GM12878 (cell line): ENCODE measurements around the gene CLK2. TPM values are rescaled to one million over a fixed set of nuclear protein-coding genes. Genes with fewer than 3 reads are reported as not detected.

Source experiments
- ATAC-seq: fragments of 200-7000 bp; cut with Tn5 transposase; 3 replicates; pipeline ENCODE4 v1.9.1; 2020; ENCODE audit warnings: mild to moderate bottlenecking, moderate library complexity
- BruUV-seq: library from RNA; stranded (reverse); fragments of 400-500 nt; replicated peaks from 2 replicates; lab custom pipeline; 2021; lab: Mats Ljungman, UMichigan
- CTCF ChIA-PET: fragments of 300-600 bp; sonication (Branson Sonifier 250); formaldehyde crosslinking; extraction: SDS; loops from one replicate; lab custom pipeline; 2021; ENCODE audit warnings: inconsistent platforms; lab: Yijun Ruan, JAX
- POLR2A ChIA-PET: fragments of 350-600 bp; formaldehyde crosslinking; extraction: SDS; loops from one replicate; lab custom pipeline; 2021; ENCODE audit warnings: inconsistent platforms; lab: Charles Lee
- RAD21 ChIA-PET: fragments of 300-600 bp; sonication (Branson Sonifier 250); formaldehyde crosslinking; loops from one replicate; lab custom pipeline; 2023; ENCODE audit warnings: antibody characterized with exemption; ENCODE audit not compliant: unreplicated experiment; lab: Charles Lee
- SMC1A ChIA-PET: fragments of 300-600 bp; sonication (Branson Sonifier 250); formaldehyde crosslinking; loops from one replicate; lab custom pipeline; 2023; ENCODE audit not compliant: unreplicated experiment, uncharacterized antibody; lab: Charles Lee
- DNase-seq: peaks from one replicate; pipeline ENCODE4 v3.0.0-alpha.2; 2011; ENCODE audit warnings: low read depth, low spot score
- FAIRE-seq: peaks from 3 replicates; lab custom pipeline; 2011; peaks lifted over from hg19 to GRCh38; lab: Jason Lieb, UNC
- H2AFZ ChIP-seq: 2 replicates; pipeline ENCODE4 v1.6.0; 2011; ENCODE audit warnings: low read depth, low read length, control low read depth; ENCODE audit not compliant: control insufficient read depth
- H3K27ac ChIP-seq: 2 replicates; pipeline ENCODE4 v1.5.1; 2011; ENCODE audit warnings: control low read depth; ENCODE audit not compliant: control insufficient read depth, insufficient read depth
- H3K27me3 ChIP-seq, 2 experiments: replicated peaks in 1 of 2; 2 replicates each; pipeline versions ENCODE4 v1.6.0 to v1.6.1; 2011; ENCODE audit warnings: low read length in 1 of 2; ENCODE audit not compliant: control insufficient read depth in 2 of 2, insufficient read depth in 2 of 2
- H3K36me3 ChIP-seq, 2 experiments: 2 replicates each; pipeline ENCODE4 v1.5.1; 2011; ENCODE audit warnings: low read length in 1 of 2; ENCODE audit not compliant: control insufficient read depth in 2 of 2, insufficient read depth in 2 of 2
- H3K4me1 ChIP-seq: 2 replicates; pipeline ENCODE4 v1.6.1; 2011; ENCODE audit warnings: mild to moderate bottlenecking, low read length, moderate library complexity, mixed read lengths; ENCODE audit not compliant: control insufficient read depth, insufficient read depth
- H3K4me2 ChIP-seq: 2 replicates; pipeline ENCODE4 v1.6.0; 2011; ENCODE audit warnings: control low read depth; ENCODE audit not compliant: control insufficient read depth, insufficient read depth
- H3K4me3 ChIP-seq: fragments of 200-600 bp; sonication (generic); 2 replicates; pipeline ENCODE4 v1.5.1; 2016
- H3K79me2 ChIP-seq: 2 replicates; pipeline ENCODE4 v1.6.0; 2011; ENCODE audit warnings: low read length; ENCODE audit not compliant: control insufficient read depth, insufficient read depth
- H3K9ac ChIP-seq: 2 replicates; pipeline ENCODE4 v1.8.0; 2011; ENCODE audit warnings: low read length, control low read depth, mixed read lengths; ENCODE audit not compliant: control insufficient read depth, insufficient read depth
- H3K9me3 ChIP-seq: replicated peaks from 3 replicates; pipeline ENCODE4 v1.5.1; 2011; ENCODE audit warnings: mild to moderate bottlenecking, low read length; ENCODE audit not compliant: control insufficient read depth, insufficient read depth
- H4K20me1 ChIP-seq: 2 replicates; pipeline ENCODE4 v1.6.0; 2011; ENCODE audit not compliant: control insufficient read depth, insufficient read depth
- ASH2L ChIP-seq: fragments of 300-600, 200-600 bp; sonication (generic); IDR thresholded peaks from 2 replicates; pipeline ENCODE4 v1.6.1; 2017; ENCODE audit warnings: low read depth, mild to moderate bottlenecking, borderline replicate concordance
- CEBPB ChIP-seq, 2 experiments: fragments of 150-350 bp in 1 of 2; IDR thresholded peaks; 2 replicates each; pipeline ENCODE4 v1.6.1; 2012 to 2014; ENCODE audit warnings: low read depth in 2 of 2, low read length in 2 of 2, borderline replicate concordance in 1 of 2, inconsistent platforms in 1 of 2
- ETV6 ChIP-seq, 2 experiments: fragments of 450-650 bp in 1 of 2; IDR thresholded peaks in 1 of 2; conservative IDR thresholded peaks in 1 of 2; 2 replicates each; pipeline ENCODE4 v1.6.1; 2014; ENCODE audit warnings: antibody characterized with exemption in 1 of 2, borderline replicate concordance in 1 of 2, low read depth in 1 of 2, mild to moderate bottlenecking in 1 of 2, moderate library complexity in 1 of 2
- IKZF1 ChIP-seq: fragments of 450-650 bp; conservative IDR thresholded peaks from 2 replicates; pipeline ENCODE4 v1.6.1; 2017; ENCODE audit warnings: antibody characterized with exemption, mild to moderate bottlenecking
- NFYA ChIP-seq: IDR thresholded peaks from 2 replicates; pipeline ENCODE4 v1.6.1; 2011; ENCODE audit warnings: low read depth, mild to moderate bottlenecking, low read length, improper control_type of control experiment, borderline replicate concordance
- STAT1 ChIP-seq: fragments of 450-650 bp; conservative IDR thresholded peaks from 2 replicates; pipeline ENCODE4 v1.6.1; 2014; ENCODE audit warnings: antibody characterized with exemption, mild to moderate bottlenecking
- STAT3 ChIP-seq: IDR thresholded peaks from 2 replicates; pipeline ENCODE4 v1.6.1; 2011; ENCODE audit warnings: low read depth, low read length, improper control_type of control experiment
- TCF12 ChIP-seq: IDR thresholded peaks from 2 replicates; pipeline ENCODE4 v1.6.1; 2011; ENCODE audit warnings: low read depth, mild to moderate bottlenecking, low read length
- ZNF217 ChIP-seq: fragments of 450-650 bp; IDR thresholded peaks from 2 replicates; pipeline ENCODE4 v1.6.1; 2017; ENCODE audit warnings: antibody characterized with exemption, mild to moderate bottlenecking
- WGBS: methylation state at CpG from one replicate; pipeline ENCODE4 v1.1.6; 2016; ENCODE audit warnings: low lambda C conversion rate; ENCODE audit not compliant: insufficient replicate concordance, insufficient coverage; ENCODE audit errors: missing lambda C conversion rate; 5-methylcytosine and 5-hydroxymethylcytosine counted together
- in situ Hi-C: fragments of 300-500 bp; cut with MboI; formaldehyde crosslinking; loops from 9 replicates; pipeline ENCODE4 v1.14.3; 2018; ENCODE audit warnings: mixed read lengths
- intact Hi-C: fragments of 100-400 bp; cut with micrococcal nuclease; formaldehyde crosslinking; loops from one replicate; pipeline ENCODE4 v1.14.2; 2022; ENCODE audit not compliant: unreplicated experiment
- polyA plus RNA-seq, 11 experiments: library from polyadenylated mRNA; depleted of rRNA in 4 of 11; unstranded in 6 of 11; stranded (reverse) in 5 of 11; fragments of >200 nt; fragmentation: Nextera tagmentation in 4 of 11; fragmentation: Illumina TruSeq in 1 of 11; extraction: Ambion mirVana in 4 of 11; extraction: Trizol in 1 of 11; gene quantifications; 1 replicate in 1 of 11; 2 replicates in 10 of 11; pipeline versions ENCODE4 v1.2.1 to v1.2.3, GENCODE V29; 2011 to 2016; ENCODE audit warnings: inconsistent platforms in 2 of 11, missing spikeins in 2 of 11, low read depth in 1 of 11
- total RNA-seq, 4 experiments: library from RNA; depleted of rRNA in 3 of 4; stranded (reverse); fragments of >200 nt in 3 of 4; fragmentation: Illumina TruSeq in 1 of 4; extraction: Trizol in 1 of 4; gene quantifications; 2 replicates each; pipeline versions ENCODE4 v1.2.1 to v1.2.3, GENCODE V29; 2013 to 2021
- TF ChIP-seq, protein P1 (sequence below): fragments of 450-650 bp; IDR thresholded peaks from 2 replicates; pipeline ENCODE4 v1.6.1; 2014; ENCODE audit warnings: mild to moderate bottlenecking
- TF ChIP-seq, protein P2 (sequence below): IDR thresholded peaks from 2 replicates; pipeline ENCODE4 v1.6.1; 2012; ENCODE audit warnings: low read depth, low read length, improper control_type of control experiment
- TF ChIP-seq, protein P3 (sequence below): fragments of 450-650 bp; formaldehyde crosslinking; IDR thresholded peaks from 2 replicates; pipeline ENCODE4 v1.5.0; 2022; ENCODE audit warnings: mild to moderate bottlenecking, missing genetic modification characterization
- TF ChIP-seq, protein P4 (sequence below): IDR thresholded peaks from 2 replicates; pipeline ENCODE4 v1.6.1; 2012; ENCODE audit warnings: low read depth, low read length, improper control_type of control experiment

Gene CLK2
- total and polyA plus RNA-seq, 10 of the 15 experiments (the other 5 are each of a cell fraction or from before 2014, with no cell fraction given), result 11.1 to 83.7 (median 36.7) TPM

DNA sequence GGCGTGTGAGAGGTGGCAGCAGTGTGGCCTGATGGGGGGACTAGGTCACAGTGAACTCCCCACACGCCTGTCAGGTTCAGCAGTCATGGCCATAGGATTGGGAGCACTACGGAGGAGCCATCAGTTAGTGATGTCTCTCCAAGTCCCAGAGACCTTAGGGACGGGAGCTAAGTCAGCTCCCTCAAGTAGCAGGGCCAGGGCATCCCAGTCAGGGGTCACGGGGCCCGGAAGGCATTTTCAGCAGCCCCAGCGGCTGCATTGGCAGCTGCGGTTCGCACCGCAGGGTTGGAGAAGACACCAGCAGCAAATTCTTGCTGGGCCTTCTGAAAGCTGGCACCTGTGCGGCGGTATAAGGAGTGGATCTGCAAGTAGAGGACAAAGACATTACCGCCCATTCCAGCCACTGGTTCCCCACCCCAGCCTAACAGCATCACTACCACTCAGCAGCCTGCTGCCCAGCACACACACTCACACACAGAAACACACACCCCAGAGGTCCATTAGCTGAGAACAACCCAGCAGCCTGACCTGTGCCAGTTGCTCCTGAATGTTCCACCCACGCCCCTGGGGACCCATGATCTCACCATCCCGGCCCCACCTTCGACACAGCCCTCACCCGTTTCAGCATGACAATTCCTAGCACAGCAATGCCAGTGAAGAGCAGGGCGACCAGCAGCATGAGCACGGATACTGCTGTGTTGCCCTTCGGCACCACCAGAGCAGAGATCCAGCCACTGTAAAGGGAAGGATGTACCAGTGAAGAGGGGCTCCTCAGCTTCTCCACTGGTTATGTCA lies 17.0 kb downstream of the CLK2 start:
- SMC1A ChIA-PET, result interaction anchor here (1.2 kb wide), 1 partner anchor 67 kb away, joined by 4 read pairs; no protein-coding TSS in a partner anchor
- H3K27me3 ChIP-seq, result no peaks in the 10 kb centered on the region
- no peaks in the 10 kb centered on the region for H3K9me3 ChIP-seq
- DNase-seq (no peak), ATAC-seq (no peak), FAIRE-seq (no peak)
- POLR2A ChIA-PET, result interaction anchor here (1.4 kb wide), 1 partner anchor 15 kb away, joined by 5 read pairs; a partner anchor contains a TSS
- H4K20me1 ChIP-seq, result no peaks in the 10 kb centered on the region
- no TSS peak for BruUV-seq
- H3K27ac ChIP-seq, result no peak overlapping the region
- in situ Hi-C loops, result loop anchor here (5.0 kb wide), 1 partner anchor 336 kb away; no protein-coding TSS in a partner anchor
- peaks cover 4 to 7% of the 10 kb centered on the region in 2 experiments; a peak in 2 of 4 replicates for H3K36me3 ChIP-seq
- no peak overlapping the region for H3K9ac ChIP-seq
- H3K79me2 ChIP-seq, result peaks cover 17% of the 10 kb centered on the region
- no peak overlapping the region for H2AFZ ChIP-seq
- intact Hi-C loops, result no loop called here
- CTCF ChIA-PET, result interaction anchor here (0.8 to 9.6 kb wide), 3 partner anchors 9 to 68 kb away, joined by 3 to 225 read pairs (median 3); partner anchors contain the start of gene RUSC1
- H3K4me3 ChIP-seq, result no peak overlapping the region
- H3K4me2 ChIP-seq, result peak overlapping the region; percentile 97; the same call in 1 of the 2 replicates
- WGBS, result 87% methylated on average over 20 of the region's 20 CpGs
- H3K4me1 ChIP-seq, result peaks cover 19% of the 10 kb centered on the region
- RAD21 ChIA-PET, result no interaction called here
- TF ChIP-seq ZNF217, result no peak
- TF ChIP-seq TCF12, result no peak
- TF ChIP-seq, protein P1, sequence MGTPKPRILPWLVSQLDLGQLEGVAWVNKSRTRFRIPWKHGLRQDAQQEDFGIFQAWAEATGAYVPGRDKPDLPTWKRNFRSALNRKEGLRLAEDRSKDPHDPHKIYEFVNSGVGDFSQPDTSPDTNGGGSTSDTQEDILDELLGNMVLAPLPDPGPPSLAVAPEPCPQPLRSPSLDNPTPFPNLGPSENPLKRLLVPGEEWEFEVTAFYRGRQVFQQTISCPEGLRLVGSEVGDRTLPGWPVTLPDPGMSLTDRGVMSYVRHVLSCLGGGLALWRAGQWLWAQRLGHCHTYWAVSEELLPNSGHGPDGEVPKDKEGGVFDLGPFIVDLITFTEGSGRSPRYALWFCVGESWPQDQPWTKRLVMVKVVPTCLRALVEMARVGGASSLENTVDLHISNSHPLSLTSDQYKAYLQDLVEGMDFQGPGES, result no peak
- TF ChIP-seq, protein P2, sequence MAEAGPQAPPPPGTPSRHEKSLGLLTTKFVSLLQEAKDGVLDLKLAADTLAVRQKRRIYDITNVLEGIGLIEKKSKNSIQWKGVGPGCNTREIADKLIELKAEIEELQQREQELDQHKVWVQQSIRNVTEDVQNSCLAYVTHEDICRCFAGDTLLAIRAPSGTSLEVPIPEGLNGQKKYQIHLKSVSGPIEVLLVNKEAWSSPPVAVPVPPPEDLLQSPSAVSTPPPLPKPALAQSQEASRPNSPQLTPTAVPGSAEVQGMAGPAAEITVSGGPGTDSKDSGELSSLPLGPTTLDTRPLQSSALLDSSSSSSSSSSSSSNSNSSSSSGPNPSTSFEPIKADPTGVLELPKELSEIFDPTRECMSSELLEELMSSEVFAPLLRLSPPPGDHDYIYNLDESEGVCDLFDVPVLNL, result no peak
- no peak for TF ChIP-seq ASH2L
- no peak for TF ChIP-seq CEBPB (IDR thresholded peaks at IDR 0.05; ENCODE audit: borderline replicate concordance in 1 of 2, low read depth in 2 of 2, low read length in 2 of 2)
- no peak for TF ChIP-seq IKZF1
- no peak for TF ChIP-seq STAT1
- TF ChIP-seq, protein P3, sequence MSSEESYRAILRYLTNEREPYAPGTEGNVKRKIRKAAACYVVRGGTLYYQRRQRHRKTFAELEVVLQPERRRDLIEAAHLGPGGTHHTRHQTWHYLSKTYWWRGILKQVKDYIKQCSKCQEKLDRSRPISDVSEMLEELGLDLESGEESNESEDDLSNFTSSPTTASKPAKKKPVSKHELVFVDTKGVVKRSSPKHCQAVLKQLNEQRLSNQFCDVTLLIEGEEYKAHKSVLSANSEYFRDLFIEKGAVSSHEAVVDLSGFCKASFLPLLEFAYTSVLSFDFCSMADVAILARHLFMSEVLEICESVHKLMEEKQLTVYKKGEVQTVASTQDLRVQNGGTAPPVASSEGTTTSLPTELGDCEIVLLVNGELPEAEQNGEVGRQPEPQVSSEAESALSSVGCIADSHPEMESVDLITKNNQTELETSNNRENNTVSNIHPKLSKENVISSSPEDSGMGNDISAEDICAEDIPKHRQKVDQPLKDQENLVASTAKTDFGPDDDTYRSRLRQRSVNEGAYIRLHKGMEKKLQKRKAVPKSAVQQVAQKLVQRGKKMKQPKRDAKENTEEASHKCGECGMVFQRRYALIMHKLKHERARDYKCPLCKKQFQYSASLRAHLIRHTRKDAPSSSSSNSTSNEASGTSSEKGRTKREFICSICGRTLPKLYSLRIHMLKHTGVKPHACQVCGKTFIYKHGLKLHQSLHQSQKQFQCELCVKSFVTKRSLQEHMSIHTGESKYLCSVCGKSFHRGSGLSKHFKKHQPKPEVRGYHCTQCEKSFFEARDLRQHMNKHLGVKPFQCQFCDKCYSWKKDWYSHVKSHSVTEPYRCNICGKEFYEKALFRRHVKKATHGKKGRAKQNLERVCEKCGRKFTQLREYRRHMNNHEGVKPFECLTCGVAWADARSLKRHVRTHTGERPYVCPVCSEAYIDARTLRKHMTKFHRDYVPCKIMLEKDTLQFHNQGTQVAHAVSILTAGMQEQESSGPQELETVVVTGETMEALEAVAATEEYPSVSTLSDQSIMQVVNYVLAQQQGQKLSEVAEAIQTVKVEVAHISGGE (CRISPR knock-in tag), result no peak
- TF ChIP-seq NFYA, result no peak
- TF ChIP-seq, protein P4, sequence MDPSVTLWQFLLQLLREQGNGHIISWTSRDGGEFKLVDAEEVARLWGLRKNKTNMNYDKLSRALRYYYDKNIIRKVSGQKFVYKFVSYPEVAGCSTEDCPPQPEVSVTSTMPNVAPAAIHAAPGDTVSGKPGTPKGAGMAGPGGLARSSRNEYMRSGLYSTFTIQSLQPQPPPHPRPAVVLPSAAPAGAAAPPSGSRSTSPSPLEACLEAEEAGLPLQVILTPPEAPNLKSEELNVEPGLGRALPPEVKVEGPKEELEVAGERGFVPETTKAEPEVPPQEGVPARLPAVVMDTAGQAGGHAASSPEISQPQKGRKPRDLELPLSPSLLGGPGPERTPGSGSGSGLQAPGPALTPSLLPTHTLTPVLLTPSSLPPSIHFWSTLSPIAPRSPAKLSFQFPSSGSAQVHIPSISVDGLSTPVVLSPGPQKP, result no peak
- TF ChIP-seq ETV6 (conservative IDR thresholded peaks at IDR 0.05 in 1 of 2, IDR thresholded peaks at IDR 0.05 in 1 of 2; ENCODE audit: borderline replicate concordance in 1 of 2, low read depth in 1 of 2), result no peak
- no peak for TF ChIP-seq STAT3
